Fibroblast of the aortic adventitia (primary cell): ENCODE results near the gene INHBB. TPM values are rescaled to one million over a fixed set of nuclear protein-coding genes. Genes with fewer than 3 reads are reported as not detected.

Experiments used
- DNase-seq: peaks from one replicate; pipeline ENCODE4 v3.0.0-alpha.2; 2010; ENCODE audit warnings: low read depth
- H3K4me3 ChIP-seq: 2 replicates; pipeline ENCODE4 v1.5.1; 2011; ENCODE audit warnings: low read depth, mild to moderate bottlenecking, control low read depth, low read length, moderate library complexity
- total RNA-seq: library from RNA; depleted of rRNA; stranded (reverse); fragments of >200 nt; gene quantifications from 2 replicates; pipeline ENCODE4 v1.2.3, GENCODE V29; 2012; ENCODE audit warnings: low replicate concordance
- TF ChIP-seq, protein P1 (sequence below): IDR thresholded peaks from 2 replicates; pipeline ENCODE4 v1.5.1; 2011; ENCODE audit warnings: mild to moderate bottlenecking, low read length, control low read depth, inconsistent platforms; ENCODE audit not compliant: insufficient read depth

INHBB gene
- total RNA-seq, 1 donor: not detected

DNA sequence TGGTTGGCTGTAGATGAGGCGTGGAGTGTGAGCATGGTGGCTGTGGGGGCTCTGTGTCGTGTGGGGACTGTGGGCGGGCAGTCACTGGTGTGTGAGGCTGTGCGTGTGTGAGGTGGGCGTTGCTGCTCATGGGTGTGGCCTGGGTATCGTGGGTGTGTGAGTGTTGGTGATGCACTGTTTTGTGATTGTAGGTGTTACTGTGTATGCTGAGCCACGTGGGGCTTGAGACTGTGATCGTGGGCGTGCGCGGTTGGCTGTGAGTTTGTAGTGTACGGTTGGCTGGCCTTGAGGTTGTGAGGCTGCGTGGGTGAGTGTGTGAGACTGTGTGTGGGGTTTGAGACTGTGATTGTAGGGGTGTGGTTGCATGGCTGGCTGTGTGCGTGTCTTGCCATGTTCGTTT is 8.5 kb downstream of the INHBB start:
- no peak for DNase-seq
- H3K4me3 ChIP-seq: no peak overlapping the region
- TF ChIP-seq, protein P1, sequence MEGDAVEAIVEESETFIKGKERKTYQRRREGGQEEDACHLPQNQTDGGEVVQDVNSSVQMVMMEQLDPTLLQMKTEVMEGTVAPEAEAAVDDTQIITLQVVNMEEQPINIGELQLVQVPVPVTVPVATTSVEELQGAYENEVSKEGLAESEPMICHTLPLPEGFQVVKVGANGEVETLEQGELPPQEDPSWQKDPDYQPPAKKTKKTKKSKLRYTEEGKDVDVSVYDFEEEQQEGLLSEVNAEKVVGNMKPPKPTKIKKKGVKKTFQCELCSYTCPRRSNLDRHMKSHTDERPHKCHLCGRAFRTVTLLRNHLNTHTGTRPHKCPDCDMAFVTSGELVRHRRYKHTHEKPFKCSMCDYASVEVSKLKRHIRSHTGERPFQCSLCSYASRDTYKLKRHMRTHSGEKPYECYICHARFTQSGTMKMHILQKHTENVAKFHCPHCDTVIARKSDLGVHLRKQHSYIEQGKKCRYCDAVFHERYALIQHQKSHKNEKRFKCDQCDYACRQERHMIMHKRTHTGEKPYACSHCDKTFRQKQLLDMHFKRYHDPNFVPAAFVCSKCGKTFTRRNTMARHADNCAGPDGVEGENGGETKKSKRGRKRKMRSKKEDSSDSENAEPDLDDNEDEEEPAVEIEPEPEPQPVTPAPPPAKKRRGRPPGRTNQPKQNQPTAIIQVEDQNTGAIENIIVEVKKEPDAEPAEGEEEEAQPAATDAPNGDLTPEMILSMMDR: no peak

DNA sequence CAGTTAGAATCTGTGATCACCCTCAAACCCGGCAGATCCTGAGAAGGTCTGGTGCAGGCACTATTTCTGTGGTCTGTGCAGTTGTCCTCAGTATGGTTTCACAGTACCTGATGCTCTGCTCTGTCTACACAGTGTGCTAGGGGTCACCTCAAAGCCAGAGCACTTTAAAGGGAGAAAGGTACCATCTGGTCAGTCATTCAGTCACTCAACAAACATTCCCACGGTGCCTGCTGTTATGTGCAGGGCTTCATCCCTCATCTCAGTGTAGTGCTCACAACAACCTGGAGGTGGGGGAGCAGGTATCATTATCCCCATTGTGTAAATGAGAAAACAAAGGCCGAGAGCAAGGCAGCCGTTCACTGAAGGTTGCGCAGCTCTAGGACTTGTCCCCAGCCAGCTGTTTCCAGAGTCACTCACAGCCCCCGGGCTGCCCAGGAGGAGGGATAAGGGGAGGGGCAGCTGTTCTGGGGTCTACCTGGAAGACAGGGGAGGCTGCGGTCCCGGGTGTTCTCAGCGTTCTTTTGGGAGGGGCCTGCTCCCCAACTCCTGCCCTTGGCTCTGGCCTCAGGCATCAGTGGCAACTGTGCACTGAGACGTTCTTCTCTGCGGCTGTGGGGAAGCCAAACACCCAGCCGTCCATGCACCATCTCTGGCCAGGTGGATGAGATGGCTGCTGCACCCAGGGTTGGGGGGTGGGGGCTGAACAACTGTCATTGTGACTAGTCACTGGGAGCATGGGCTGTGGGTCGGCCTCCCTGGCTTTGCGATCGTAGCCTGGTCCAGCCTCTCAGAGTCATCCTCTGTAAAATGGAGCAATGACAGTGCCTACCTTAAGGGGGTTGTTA is 9.2 kb downstream of the INHBB start:
- H3K4me3 ChIP-seq: no peak overlapping the region
- no peak for DNase-seq
- TF ChIP-seq, protein P1: no peak

DNA sequence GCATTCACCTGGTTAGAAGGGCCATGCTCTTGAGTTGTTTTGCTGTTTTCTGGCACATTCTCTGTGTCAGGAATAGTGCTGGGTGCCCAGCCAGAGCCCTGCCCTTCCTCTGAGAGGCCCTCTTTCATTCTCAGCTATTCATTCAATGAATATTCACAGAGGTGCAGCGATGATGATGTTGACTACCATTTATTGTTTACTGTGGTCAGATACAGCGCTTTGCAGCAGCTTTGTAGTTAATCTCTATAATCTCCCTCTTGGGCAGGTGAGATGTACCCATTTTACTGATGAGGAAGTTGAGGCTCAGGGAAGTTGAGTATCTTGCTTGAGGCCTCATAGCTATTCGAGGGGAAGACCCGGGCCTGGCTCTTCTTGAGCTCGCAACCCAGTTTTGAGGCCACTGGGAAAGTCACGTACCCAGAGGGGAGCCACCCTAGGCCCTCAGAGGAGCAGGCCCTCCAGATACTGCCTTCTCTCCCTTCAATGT is 9.9 kb downstream of the INHBB start:
- DNase-seq: no peak

DNA sequence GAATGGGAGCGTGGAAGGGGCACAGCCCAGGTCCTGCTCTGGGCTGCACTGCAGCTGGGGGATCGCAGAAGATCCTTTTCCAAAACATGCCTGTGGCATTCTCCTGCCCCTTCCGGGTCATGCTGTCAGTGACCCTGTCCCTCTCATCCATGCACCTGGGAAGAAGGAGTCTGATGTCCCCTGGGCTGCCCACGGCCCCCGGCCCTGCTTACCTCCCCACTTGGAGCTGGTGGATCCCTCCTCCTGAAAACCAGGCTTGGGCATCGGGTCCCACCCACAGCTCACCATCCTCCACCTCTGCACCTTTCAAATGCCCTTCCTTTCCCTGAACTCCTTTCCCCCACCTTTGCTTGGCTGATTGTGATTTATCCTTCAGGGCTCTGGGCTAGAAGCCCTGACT is 11.8 kb downstream of the INHBB start:
- TF ChIP-seq, protein P1: no peak
- no peak for DNase-seq
- H3K4me3 ChIP-seq: no peak overlapping the region

More for the DNA sequence above, 9.9 kb downstream of the INHBB start:
- H3K4me3 ChIP-seq: no peak overlapping the region
- TF ChIP-seq, protein P1: no peak

DNA sequence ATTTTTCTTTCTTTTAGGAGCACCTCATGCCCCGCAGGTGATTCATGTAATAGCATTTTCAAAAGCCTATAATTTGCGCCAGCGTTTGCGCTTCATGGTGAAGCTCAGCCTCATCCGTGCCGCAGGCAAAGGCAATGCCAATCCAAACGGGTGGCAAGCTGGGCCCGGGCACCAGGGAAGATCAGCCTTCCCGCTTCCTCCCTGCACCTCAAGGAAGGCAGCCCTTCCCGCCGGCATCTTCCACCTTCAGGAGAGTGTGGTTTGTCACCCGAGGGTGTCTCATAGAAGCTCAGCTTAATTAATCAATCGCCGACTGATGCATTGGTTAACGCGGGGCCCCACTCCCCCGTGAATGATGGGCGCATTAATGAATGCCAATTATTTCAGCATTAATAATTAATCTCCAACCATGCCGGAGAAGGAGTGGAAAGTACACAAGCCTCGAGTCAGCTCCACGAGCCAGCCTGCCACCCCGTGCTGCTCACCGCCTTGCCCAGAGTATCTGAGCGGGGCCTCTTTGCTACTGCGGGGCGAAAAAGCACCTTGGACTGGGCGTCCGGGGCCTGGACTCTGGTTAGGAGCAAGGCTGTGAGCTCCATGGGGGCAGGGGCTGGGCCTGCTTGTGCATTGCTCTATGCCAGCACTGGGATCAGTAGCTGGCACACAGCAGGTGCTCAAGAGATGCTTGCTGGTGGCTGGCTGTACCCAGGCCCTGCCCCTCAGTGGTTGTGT is 13.0 kb downstream of the INHBB start:
- TF ChIP-seq, protein P1: no peak
- DNase-seq: no peak
- no peak overlapping the region for H3K4me3 ChIP-seq

DNA sequence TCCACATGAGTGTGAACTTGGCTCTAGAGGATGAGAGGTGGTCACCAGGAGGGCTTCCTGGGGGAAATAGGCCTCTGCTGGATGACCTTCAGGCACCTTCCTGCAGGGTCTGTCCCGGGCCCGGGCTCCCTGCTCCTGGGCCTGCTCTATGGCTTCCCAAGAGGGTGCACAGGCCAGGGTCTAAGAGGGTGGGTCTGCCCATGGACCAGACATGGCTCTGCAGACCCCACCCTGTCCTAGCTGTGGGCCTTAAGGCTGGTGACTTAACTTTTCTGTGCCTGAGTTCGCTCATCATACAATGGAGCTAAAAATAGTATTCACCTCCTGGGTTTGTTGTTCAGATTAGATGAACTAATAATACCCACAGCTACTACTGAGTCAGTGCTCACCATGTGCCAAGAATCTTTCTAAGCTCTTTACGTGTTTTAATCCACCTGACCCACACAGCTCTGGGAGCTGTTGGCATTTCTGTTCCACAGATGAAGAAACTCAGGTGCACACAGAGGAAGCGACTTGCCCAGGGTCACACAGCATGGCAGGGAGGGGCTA is 14.4 kb downstream of the INHBB start:
- TF ChIP-seq, protein P1: no peak
- no peak overlapping the region for H3K4me3 ChIP-seq
- peak; percentile 66 for DNase-seq
